ENCODE results near the gene CYSTM1. TPM values are rescaled to one million over a fixed set of nuclear protein-coding genes. Genes with fewer than 3 reads are reported as not detected.
"Not testable (repeated sequence)": the region's sequence is repeated elsewhere in the genome, so short reads cannot be mapped to it uniquely, and the experiment has no call there.

CYSTM1 gene
- total RNA-seq, 2 experiments from 2014 or later: 10.5 to 12.2 TPM

- POLR2A ChIA-PET: no interaction called here
These were observed 22.0 kb downstream of the CYSTM1 start for GRCh38 chr5:140197023-140197422.

GRCh38 chr5:140198915-140199314 is 23.9 kb downstream of the CYSTM1 start:
- ATAC-seq; POLR2A ChIA-PET; H3K27me3 Mint-ChIP-seq (ENCODE audit: low read depth); H3K27ac Mint-ChIP-seq; H3K9me3 Mint-ChIP-seq (ENCODE audit: insufficient read depth); DNase-seq; H3K4me1 Mint-ChIP-seq (ENCODE audit: low read depth); H3K4me3 Mint-ChIP-seq; H3K36me3 Mint-ChIP-seq (ENCODE audit: low read depth); CTCF ChIA-PET: not testable (repeated sequence)

More at GRCh38 chr5:140197023-140197422, 22.0 kb downstream of the CYSTM1 start:
- DNase-seq (no peak), ATAC-seq (no peak)
- no peaks in the 10 kb centered on the region for H3K27me3 Mint-ChIP-seq (ENCODE audit: low read depth)
- H3K36me3 Mint-ChIP-seq (ENCODE audit: low read depth): no peaks in the 10 kb centered on the region
- H3K4me3 Mint-ChIP-seq: no peak overlapping the region
- H3K9me3 Mint-ChIP-seq (ENCODE audit: insufficient read depth): no peaks in the 10 kb centered on the region
- no peak overlapping the region for H3K27ac Mint-ChIP-seq
- CTCF ChIA-PET: no interaction called here
- no peaks in the 10 kb centered on the region for H3K4me1 Mint-ChIP-seq (ENCODE audit: low read depth)

GRCh38 chr5:140202078-140202477 is 27.1 kb downstream of the CYSTM1 start:
- ChIA-PET CTCF (no interaction called here), POLR2A (no interaction called here)
- no peaks in the 10 kb centered on the region for H3K9me3 Mint-ChIP-seq (ENCODE audit: insufficient read depth)
- H3K36me3 Mint-ChIP-seq (ENCODE audit: low read depth): no peaks in the 10 kb centered on the region
- no peak for ATAC-seq
- peaks cover 4% of the 10 kb centered on the region for H3K4me1 Mint-ChIP-seq (ENCODE audit: low read depth)
- no peak overlapping the region for H3K27ac Mint-ChIP-seq
- no peaks in the 10 kb centered on the region for H3K27me3 Mint-ChIP-seq (ENCODE audit: low read depth)
- no peak overlapping the region for H3K4me3 Mint-ChIP-seq
- no peak for DNase-seq

GRCh38 chr5:140202610-140203009 is 27.6 kb downstream of the CYSTM1 start:
- ATAC-seq (no peak), DNase-seq (no peak)
- Mint-ChIP-seq H3K4me3 (no peak overlapping the region), H3K27me3 (ENCODE audit: low read depth) (no peaks in the 10 kb centered on the region), H3K27ac (no peak overlapping the region), H3K9me3 (ENCODE audit: insufficient read depth) (no peaks in the 10 kb centered on the region), H3K4me1 (ENCODE audit: low read depth) (peaks cover 9% of the 10 kb centered on the region), H3K36me3 (ENCODE audit: low read depth) (no peaks in the 10 kb centered on the region)
- ChIA-PET POLR2A (no interaction called here), CTCF (interaction anchor here (1.0 kb wide), 1 partner anchor 149 kb away, joined by 3 read pairs; no protein-coding TSS in a partner anchor)

GRCh38 chr5:140205216-140205615 is 30.2 kb downstream of the CYSTM1 start:
- ChIA-PET POLR2A (no interaction called here), CTCF (interaction anchor here (1.2 kb wide), 2 partner anchors 9 to 39 kb away, joined by 3 read pairs; no protein-coding TSS in a partner anchor)
- Mint-ChIP-seq H3K27ac (no peak overlapping the region), H3K27me3 (ENCODE audit: low read depth) (no peaks in the 10 kb centered on the region), H3K4me3 (no peak overlapping the region), H3K4me1 (ENCODE audit: low read depth) (peaks cover 14% of the 10 kb centered on the region), H3K9me3 (ENCODE audit: insufficient read depth) (no peaks in the 10 kb centered on the region), H3K36me3 (ENCODE audit: low read depth) (peaks cover 2% of the 10 kb centered on the region)
- no peak for ATAC-seq
- DNase-seq: no peak

- ChIA-PET CTCF (interaction anchor here (0.8 to 1.3 kb wide), 4 partner anchors 9 to 39 kb away, joined by 3 to 4 read pairs (median 3); no protein-coding TSS in a partner anchor), POLR2A (no interaction called here)
- peaks cover 2% of the 10 kb centered on the region for H3K36me3 Mint-ChIP-seq (ENCODE audit: low read depth)
- ATAC-seq (no peak), DNase-seq (no peak)
- H3K27ac Mint-ChIP-seq: no peak overlapping the region
- no peak overlapping the region for H3K4me3 Mint-ChIP-seq
- H3K4me1 Mint-ChIP-seq (ENCODE audit: low read depth): peaks cover 14% of the 10 kb centered on the region
- H3K9me3 Mint-ChIP-seq (ENCODE audit: insufficient read depth): no peaks in the 10 kb centered on the region
- no peaks in the 10 kb centered on the region for H3K27me3 Mint-ChIP-seq (ENCODE audit: low read depth)
These were observed 31.0 kb downstream of the CYSTM1 start for GRCh38 chr5:140205952-140206351.

GRCh38 chr5:140207250-140207964 is 32.4 kb downstream of the CYSTM1 start:
- no peak for ATAC-seq
- POLR2A ChIA-PET: no interaction called here
- H3K9me3 Mint-ChIP-seq (ENCODE audit: insufficient read depth): no peaks in the 10 kb centered on the region
- H3K36me3 Mint-ChIP-seq (ENCODE audit: low read depth): peaks cover 2% of the 10 kb centered on the region
- no peaks in the 10 kb centered on the region for H3K27me3 Mint-ChIP-seq (ENCODE audit: low read depth)
- peaks cover 14% of the 10 kb centered on the region for H3K4me1 Mint-ChIP-seq (ENCODE audit: low read depth)
- no peak for DNase-seq
- H3K27ac Mint-ChIP-seq: peak overlapping the region; percentile 22
- CTCF ChIA-PET: interaction anchor here (0.8 to 1.3 kb wide), 2 partner anchors 13 to 37 kb away, joined by 3 read pairs; no protein-coding TSS in a partner anchor
- H3K4me3 Mint-ChIP-seq: no peak overlapping the region

- Mint-ChIP-seq H3K27ac (no peak overlapping the region), H3K27me3 (ENCODE audit: low read depth) (no peaks in the 10 kb centered on the region), H3K9me3 (ENCODE audit: insufficient read depth) (no peaks in the 10 kb centered on the region), H3K36me3 (ENCODE audit: low read depth) (peaks cover 2% of the 10 kb centered on the region), H3K4me3 (no peak overlapping the region), H3K4me1 (ENCODE audit: low read depth) (peaks cover 14% of the 10 kb centered on the region)
- no peak for DNase-seq
- ChIA-PET CTCF (no interaction called here), POLR2A (no interaction called here)
- no peak for ATAC-seq
These were observed 33.1 kb downstream of the CYSTM1 start for GRCh38 chr5:140208065-140208464.

GRCh38 chr5:140213370-140213983 is 38.5 kb downstream of the CYSTM1 start:
- no peaks in the 10 kb centered on the region for H3K9me3 Mint-ChIP-seq (ENCODE audit: insufficient read depth)
- no peak for DNase-seq
- H3K4me3 Mint-ChIP-seq: no peak overlapping the region
- H3K36me3 Mint-ChIP-seq (ENCODE audit: low read depth): no peaks in the 10 kb centered on the region
- ChIA-PET CTCF (no interaction called here), POLR2A (no interaction called here)
- ATAC-seq: no peak
- H3K27me3 Mint-ChIP-seq (ENCODE audit: low read depth): no peaks in the 10 kb centered on the region
- no peak overlapping the region for H3K27ac Mint-ChIP-seq
- H3K4me1 Mint-ChIP-seq (ENCODE audit: low read depth): peaks cover 15% of the 10 kb centered on the region

GRCh38 chr5:140214831-140215230 is 39.8 kb downstream of the CYSTM1 start:
- DNase-seq: no peak
- H3K4me3 Mint-ChIP-seq: no peak overlapping the region
- ATAC-seq: peak; percentile 47
- ChIA-PET POLR2A (no interaction called here), CTCF (interaction anchor here (0.7 to 1.2 kb wide), 3 partner anchors 9 to 158 kb away, joined by 3 read pairs; no protein-coding TSS in a partner anchor)
- peaks cover 17% of the 10 kb centered on the region for H3K4me1 Mint-ChIP-seq (ENCODE audit: low read depth)
- H3K27ac Mint-ChIP-seq: no peak overlapping the region
- no peaks in the 10 kb centered on the region for H3K27me3 Mint-ChIP-seq (ENCODE audit: low read depth)
- H3K9me3 Mint-ChIP-seq (ENCODE audit: insufficient read depth): no peaks in the 10 kb centered on the region
- H3K36me3 Mint-ChIP-seq (ENCODE audit: low read depth): no peaks in the 10 kb centered on the region

- Mint-ChIP-seq H3K27me3 (ENCODE audit: low read depth) (no peaks in the 10 kb centered on the region), H3K4me1 (ENCODE audit: low read depth) (peaks cover 22% of the 10 kb centered on the region), H3K4me3 (no peak overlapping the region), H3K36me3 (ENCODE audit: low read depth) (no peaks in the 10 kb centered on the region), H3K9me3 (ENCODE audit: insufficient read depth) (no peaks in the 10 kb centered on the region), H3K27ac (no peak overlapping the region)
- CTCF ChIA-PET: interaction anchor here (1.2 to 1.9 kb wide), 3 partner anchors 10 to 136 kb away, joined by 3 to 4 read pairs (median 3); no protein-coding TSS in a partner anchor
- DNase-seq: no peak
- POLR2A ChIA-PET: no interaction called here
- no peak for ATAC-seq
These were observed 40.3 kb downstream of the CYSTM1 start for GRCh38 chr5:140215276-140215675.

- ATAC-seq: no peak
- Mint-ChIP-seq H3K36me3 (ENCODE audit: low read depth) (no peaks in the 10 kb centered on the region), H3K27me3 (ENCODE audit: low read depth) (no peaks in the 10 kb centered on the region), H3K4me1 (ENCODE audit: low read depth) (peaks cover 33% of the 10 kb centered on the region), H3K27ac (no peak overlapping the region), H3K4me3 (no peak overlapping the region), H3K9me3 (ENCODE audit: insufficient read depth) (no peaks in the 10 kb centered on the region)
- DNase-seq: no peak
- POLR2A ChIA-PET: no interaction called here
- CTCF ChIA-PET: interaction anchor here (1.0 to 1.9 kb wide), 3 partner anchors 10 to 135 kb away, joined by 4 read pairs; no protein-coding TSS in a partner anchor
These were observed 41.6 kb downstream of the CYSTM1 start for GRCh38 chr5:140216478-140217074.
